Osteoblast (primary cell): ENCODE measurements around the gene ZNF839. TPM values are rescaled to one million over a fixed set of nuclear protein-coding genes. Genes with fewer than 3 reads are reported as not detected.
A peak's percentile ranks its signal among the peaks of the same experiment; 100 is the strongest.

ENCODE experiments used
- DNase-seq: peaks from one replicate; pipeline ENCODE4 v3.0.0; 2011; ENCODE audit warnings: low spot score, mixed read lengths; ENCODE audit not compliant: insufficient read length; ENCODE audit errors: missing footprints
- H2AFZ ChIP-seq: 2 replicates; pipeline ENCODE4 v1.6.0; 2011; ENCODE audit warnings: mild to moderate bottlenecking, low read length
- H3K27ac ChIP-seq: 2 replicates; pipeline ENCODE4 v1.5.1; 2011; ENCODE audit warnings: mild to moderate bottlenecking, low read depth, low read length, moderate library complexity
- H3K27me3 ChIP-seq: 2 replicates; pipeline ENCODE4 v1.6.0; 2012; ENCODE audit warnings: mild to moderate bottlenecking, control low read depth, inconsistent platforms, low read length, moderate library complexity; ENCODE audit not compliant: insufficient read depth
- H3K36me3 ChIP-seq: 2 replicates; pipeline ENCODE4 v1.5.1; 2011; ENCODE audit warnings: mild to moderate bottlenecking, low read length, control low read depth, moderate library complexity; ENCODE audit not compliant: insufficient read depth
- H3K4me1 ChIP-seq: 2 replicates; pipeline ENCODE4 v1.5.1; 2011; ENCODE audit warnings: mild to moderate bottlenecking, low read length, control low read depth, moderate library complexity; ENCODE audit not compliant: insufficient read depth
- H3K4me2 ChIP-seq: 2 replicates; pipeline ENCODE4 v1.6.0; 2011; ENCODE audit warnings: mild to moderate bottlenecking, low read length; ENCODE audit not compliant: insufficient read depth
- H3K4me3 ChIP-seq: fragments of 200-600 bp; sonication (generic); 3 replicates; pipeline ENCODE4 v1.5.1; 2012; ENCODE audit warnings: mild to moderate bottlenecking, low read length, inconsistent platforms; ENCODE audit not compliant: insufficient read depth
- H3K79me2 ChIP-seq: 2 replicates; pipeline ENCODE4 v1.6.0; 2012; ENCODE audit warnings: mild to moderate bottlenecking, low read length, control low read depth, inconsistent platforms; ENCODE audit not compliant: insufficient read depth
- H3K9me3 ChIP-seq: 2 replicates; pipeline ENCODE4 v1.5.1; 2011; ENCODE audit warnings: low read depth, low read length, control low read depth
- H4K20me1 ChIP-seq: 2 replicates; pipeline ENCODE4 v1.6.0; 2012; ENCODE audit warnings: mild to moderate bottlenecking, low read length, control low read depth; ENCODE audit not compliant: insufficient read depth
- total RNA-seq: library from RNA; depleted of rRNA; stranded (reverse); fragments of >200 nt; gene quantifications from 2 replicates; pipeline ENCODE4 v1.2.3, GENCODE V29; 2012
- TF ChIP-seq, protein P1 (sequence below): IDR thresholded peaks from 2 replicates; pipeline ENCODE4 v1.5.1; 2011; ENCODE audit warnings: mild to moderate bottlenecking, low read depth, low read length, moderate library complexity; ENCODE audit errors: extremely low read depth

The ZNF839 gene
- total RNA-seq, 1 donor: 7.2 TPM

DNA sequence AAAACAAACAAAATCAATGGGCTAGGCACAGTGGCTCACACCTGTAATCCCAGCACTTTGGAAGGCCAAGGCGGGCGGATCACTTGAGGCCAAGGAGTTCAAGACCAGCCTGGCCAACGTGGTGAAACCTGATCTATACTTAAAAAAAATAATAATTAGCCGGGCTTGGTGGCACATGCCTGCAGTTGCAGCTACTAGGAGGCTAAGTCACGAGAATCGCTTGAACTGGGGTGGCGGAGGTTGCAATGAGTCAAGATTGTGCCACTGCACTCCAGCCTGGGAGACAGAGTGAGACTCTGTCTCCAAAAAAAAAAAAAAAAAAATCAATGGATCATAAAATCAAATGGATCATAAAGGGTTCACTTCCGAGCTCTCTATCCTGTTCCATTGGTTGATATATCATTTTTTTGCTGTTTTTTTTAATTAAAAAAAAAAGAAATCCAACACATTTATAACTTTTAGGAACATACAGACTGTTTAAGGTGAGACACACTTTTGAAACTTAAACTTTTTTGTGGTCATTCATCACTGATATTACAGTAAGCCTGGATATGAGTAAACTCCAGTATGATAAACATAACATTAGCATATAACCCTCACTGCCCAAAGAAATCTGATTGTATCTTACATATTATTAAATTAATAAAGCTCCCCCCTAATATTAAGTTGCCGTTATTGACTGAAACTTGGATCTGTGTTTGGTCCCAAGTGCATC is 36.6 kb upstream of the ZNF839 start:
- Histone ChIP-seq H4K20me1 (no peaks in the 10 kb centered on the region), H3K4me3 (no peak overlapping the region), H3K27ac (peak overlapping the region; percentile 95), H2AFZ (no peak overlapping the region), H3K9me3 (no peaks in the 10 kb centered on the region), H3K4me2 (no peak overlapping the region), H3K27me3 (no peaks in the 10 kb centered on the region), H3K79me2 (peaks cover 44% of the 10 kb centered on the region), H3K4me1 (peaks cover 40% of the 10 kb centered on the region), H3K36me3 (peaks cover 24% of the 10 kb centered on the region)
- TF ChIP-seq, protein P1, sequence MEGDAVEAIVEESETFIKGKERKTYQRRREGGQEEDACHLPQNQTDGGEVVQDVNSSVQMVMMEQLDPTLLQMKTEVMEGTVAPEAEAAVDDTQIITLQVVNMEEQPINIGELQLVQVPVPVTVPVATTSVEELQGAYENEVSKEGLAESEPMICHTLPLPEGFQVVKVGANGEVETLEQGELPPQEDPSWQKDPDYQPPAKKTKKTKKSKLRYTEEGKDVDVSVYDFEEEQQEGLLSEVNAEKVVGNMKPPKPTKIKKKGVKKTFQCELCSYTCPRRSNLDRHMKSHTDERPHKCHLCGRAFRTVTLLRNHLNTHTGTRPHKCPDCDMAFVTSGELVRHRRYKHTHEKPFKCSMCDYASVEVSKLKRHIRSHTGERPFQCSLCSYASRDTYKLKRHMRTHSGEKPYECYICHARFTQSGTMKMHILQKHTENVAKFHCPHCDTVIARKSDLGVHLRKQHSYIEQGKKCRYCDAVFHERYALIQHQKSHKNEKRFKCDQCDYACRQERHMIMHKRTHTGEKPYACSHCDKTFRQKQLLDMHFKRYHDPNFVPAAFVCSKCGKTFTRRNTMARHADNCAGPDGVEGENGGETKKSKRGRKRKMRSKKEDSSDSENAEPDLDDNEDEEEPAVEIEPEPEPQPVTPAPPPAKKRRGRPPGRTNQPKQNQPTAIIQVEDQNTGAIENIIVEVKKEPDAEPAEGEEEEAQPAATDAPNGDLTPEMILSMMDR: no peak
- DNase-seq: no peak

GRCh38 chr14:102283631-102284129 is 35.9 kb upstream of the ZNF839 start:
- Histone ChIP-seq H2AFZ (no peak overlapping the region), H3K4me2 (no peak overlapping the region), H3K4me1 (peaks cover 32% of the 10 kb centered on the region), H4K20me1 (no peaks in the 10 kb centered on the region), H3K79me2 (peaks cover 47% of the 10 kb centered on the region), H3K27me3 (no peaks in the 10 kb centered on the region), H3K4me3 (no peak overlapping the region), H3K36me3 (peaks cover 24% of the 10 kb centered on the region), H3K27ac (peak overlapping the region; percentile 95), H3K9me3 (no peaks in the 10 kb centered on the region)
- DNase-seq: no peak
- TF ChIP-seq, protein P1: no peak

DNA sequence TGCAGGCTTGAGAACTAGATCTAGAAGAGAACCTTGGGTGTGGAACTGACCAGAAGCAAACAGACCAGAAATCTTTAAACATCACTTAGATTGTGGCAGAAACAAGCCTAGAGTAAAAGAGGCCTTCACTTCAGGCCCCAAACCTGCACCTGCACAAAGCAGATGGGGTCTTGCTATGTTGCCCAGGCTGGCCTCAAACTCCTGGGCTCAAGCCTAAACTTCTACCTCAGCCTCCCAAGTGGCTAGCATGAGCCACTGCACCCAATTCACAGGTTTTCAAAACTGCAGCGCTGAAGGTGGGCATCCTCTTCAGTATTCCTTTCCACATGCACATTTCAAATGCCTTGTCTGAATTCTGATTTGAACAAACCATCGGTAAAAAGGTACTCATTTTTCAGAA is 34.4 kb upstream of the ZNF839 start:
- peaks cover 58% of the 10 kb centered on the region for H3K79me2 ChIP-seq
- H4K20me1 ChIP-seq: no peaks in the 10 kb centered on the region
- H3K4me1 ChIP-seq: peaks cover 19% of the 10 kb centered on the region
- TF ChIP-seq, protein P1: no peak
- H3K4me2 ChIP-seq: no peak overlapping the region
- no peak overlapping the region for H2AFZ ChIP-seq
- H3K9me3 ChIP-seq: no peaks in the 10 kb centered on the region
- H3K4me3 ChIP-seq: no peak overlapping the region
- H3K27me3 ChIP-seq: no peaks in the 10 kb centered on the region
- DNase-seq: no peak
- peaks cover 26% of the 10 kb centered on the region for H3K36me3 ChIP-seq
- no peak overlapping the region for H3K27ac ChIP-seq

DNA sequence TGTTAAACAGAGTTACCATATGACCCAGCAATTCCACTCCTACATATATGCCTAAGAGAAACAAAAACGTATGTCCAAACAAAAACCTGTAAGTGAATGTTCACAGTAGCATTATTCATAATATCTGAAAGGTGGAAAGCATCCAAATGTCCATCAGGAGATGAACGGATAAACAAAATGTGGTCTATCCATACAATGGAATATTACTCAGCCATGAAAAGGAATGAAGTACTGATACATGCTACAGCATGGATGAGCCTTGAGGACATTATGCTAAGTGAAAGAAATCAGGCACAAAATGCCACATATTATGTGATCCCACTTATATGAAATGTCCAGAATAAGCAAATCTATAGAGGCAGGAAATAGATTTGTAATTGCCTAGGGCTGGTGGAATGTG is 31.4 kb upstream of the ZNF839 start:
- Histone ChIP-seq H3K36me3 (peaks cover 16% of the 10 kb centered on the region), H3K27me3 (no peaks in the 10 kb centered on the region), H3K4me3 (no peak overlapping the region), H3K4me2 (no peak overlapping the region), H2AFZ (no peak overlapping the region), H3K9me3 (no peaks in the 10 kb centered on the region), H3K79me2 (peaks cover 79% of the 10 kb centered on the region), H3K4me1 (peaks cover 2% of the 10 kb centered on the region), H4K20me1 (no peaks in the 10 kb centered on the region), H3K27ac (no peak overlapping the region)
- no peak for DNase-seq
- TF ChIP-seq, protein P1: no peak
